Esophagus squamous epithelium (tissue), 4 donors: Measurements from ENCODE around the gene SLC12A4.

Experiments used
- CTCF ChIP-seq, 6 experiments: fragments of 450-650 bp in 4 of 6; fragments of 200-600 bp in 2 of 6; sonication (generic) in 2 of 6; IDR thresholded peaks; one replicate each; pipeline ENCODE4 v1.5.1; 2016 to 2019; ENCODE audit warnings: antibody characterized with exemption in 6 of 6, mild to moderate bottlenecking in 4 of 6, moderate library complexity in 4 of 6
- POLR2A ChIP-seq, 4 donors: fragments of 450-650 bp; IDR thresholded peaks; one replicate each; pipeline ENCODE4 v1.6.1; 2017; ENCODE audit warnings: antibody characterized with exemption in 4 of 4, mild to moderate bottlenecking in 4 of 4, moderate library complexity in 3 of 4

GRCh38 chr16:67967183-67967957 lies 1.1 kb downstream of the SLC12A4 start:
- TF ChIP-seq POLR2A (IDR thresholded peaks at IDR 0.05) = no peak
- no peak for TF ChIP-seq CTCF (IDR thresholded peaks at IDR 0.05)
